ENCODE results near the gene TRMU.

TRMU gene

DNA sequence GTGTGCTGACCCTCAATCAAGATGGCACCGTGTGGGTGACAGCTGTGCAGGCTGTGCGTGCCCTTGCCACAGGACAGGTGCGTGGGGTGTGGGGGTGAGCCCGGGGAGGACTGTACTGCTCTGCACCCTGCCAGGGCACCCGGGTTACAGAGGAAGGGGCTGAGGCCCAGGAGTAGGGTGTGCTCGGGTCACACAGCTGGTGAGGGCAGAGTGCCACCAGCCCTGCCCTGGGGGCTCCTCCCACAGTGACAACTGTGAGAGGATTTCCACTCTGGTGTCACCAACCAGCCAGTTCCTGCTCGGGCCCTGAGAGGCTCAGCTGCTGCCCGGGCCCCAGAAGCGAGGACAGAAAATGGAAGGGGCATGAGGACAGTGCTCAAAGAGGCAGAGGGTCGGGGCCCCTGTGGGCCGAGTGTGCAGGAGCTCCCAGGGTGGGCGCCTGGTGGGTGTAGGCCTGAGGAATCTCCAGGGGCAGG lies 20.5 kb downstream of the TRMU start:
- DNase-seq (ENCODE audit: low read depth): no peak

DNA sequence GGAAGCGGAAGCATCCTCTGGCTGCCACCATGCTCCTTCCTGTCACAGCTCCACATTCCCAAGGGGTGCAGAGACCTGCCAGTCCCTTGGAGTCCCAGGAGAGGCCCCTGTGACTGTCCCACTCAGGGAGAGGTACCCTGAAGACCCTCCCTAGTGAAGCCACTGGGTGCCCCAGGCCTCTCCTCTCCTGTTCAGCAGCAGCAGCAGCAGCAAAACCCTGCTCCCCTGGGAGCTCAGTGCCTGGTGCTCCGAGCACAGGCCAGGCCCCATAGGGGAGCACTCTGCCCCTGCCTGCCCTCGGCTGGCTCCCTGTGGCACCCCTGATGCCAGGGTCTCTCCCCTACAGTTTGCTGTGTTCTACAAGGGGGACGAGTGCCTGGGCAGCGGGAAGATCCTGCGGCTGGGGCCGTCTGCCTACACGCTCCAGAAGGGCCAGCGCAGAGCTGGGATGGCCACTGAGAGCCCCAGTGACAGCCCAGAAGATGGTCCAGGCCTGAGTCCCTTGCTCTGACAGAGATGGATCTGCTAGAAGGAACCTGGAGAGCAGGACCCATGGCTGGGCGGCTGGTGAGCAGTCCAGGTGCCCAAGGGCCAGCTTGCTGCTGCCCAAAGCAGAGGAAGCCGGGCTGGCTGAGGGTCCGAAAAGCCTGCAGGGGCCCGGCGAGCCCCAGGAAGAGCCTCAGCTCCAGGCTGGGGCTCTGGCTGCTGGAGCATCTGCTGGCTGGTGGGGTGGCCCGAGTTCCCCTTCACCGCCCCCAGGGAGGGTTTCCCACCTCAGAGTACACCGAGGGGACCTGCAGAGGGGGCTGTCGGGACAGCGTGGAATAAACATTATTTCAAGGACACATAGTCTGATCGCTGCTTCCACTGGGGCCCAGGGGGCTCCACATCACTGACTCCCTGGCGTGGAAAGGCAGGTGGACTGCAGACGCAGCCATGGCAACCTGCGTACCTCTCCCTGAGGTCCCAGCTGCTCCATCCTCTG lies 21.3 kb downstream of the TRMU start:
- no peak for DNase-seq (ENCODE audit: low read depth)

DNA sequence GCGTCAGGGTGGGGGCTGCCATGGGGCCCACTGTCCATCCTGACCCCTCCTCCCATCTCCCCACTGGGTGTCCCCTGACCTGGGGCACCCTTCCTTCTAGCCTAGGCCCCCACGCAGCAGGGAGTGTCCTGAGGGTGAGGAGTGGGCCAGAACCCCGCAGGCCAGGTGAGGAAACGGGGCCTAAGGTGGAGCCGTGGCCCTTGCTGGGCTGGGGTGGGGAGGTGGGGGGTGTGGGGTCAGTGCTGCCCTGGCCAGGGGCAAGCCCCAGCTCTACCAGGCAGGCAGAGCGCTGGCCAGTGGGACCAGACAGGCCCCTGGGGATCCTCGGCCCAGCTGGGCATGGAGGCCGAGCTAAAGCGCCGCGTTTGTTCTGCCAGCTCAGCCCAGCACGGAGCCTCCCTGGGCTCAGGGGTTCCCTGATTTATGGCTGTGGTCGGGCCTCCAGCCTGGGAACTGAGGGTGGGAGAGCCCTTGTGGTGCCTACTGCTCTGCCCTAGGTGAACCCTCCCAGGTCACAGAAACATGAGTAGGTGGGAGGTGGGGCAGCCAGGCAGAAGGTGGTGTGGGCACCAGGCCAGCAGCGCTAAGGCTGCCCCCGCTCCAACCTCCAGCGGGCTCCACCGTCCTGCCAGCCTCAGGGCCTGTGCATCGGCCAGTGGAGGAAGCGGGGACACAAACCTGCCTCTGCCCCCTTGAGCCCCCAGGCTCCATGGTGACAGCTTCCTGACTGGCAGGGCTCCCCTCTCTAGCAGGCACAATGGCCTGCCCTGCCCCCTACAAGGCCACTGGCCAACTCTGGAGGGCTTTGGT lies 22.4 kb downstream of the TRMU start:
- no peak for DNase-seq (ENCODE audit: low read depth)

DNA sequence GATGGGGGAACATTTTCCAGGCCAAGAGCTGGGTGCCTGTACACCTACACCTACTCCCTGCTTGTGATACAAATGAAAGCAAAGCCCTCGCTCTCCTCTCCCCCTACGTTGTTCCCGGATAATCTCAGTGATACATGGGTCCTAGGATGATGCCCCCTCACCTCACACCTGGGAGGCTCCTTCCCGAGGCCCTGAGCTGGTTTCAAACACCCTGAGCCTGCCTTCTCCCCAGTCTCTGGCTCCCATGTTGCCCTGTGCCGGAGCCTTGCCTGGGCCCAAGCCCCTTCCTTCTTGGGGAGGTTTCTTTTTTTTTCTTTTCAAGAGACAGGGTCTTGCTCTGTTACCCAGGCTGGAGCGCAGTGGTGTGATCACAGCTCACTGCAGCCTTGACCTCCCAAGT lies 23.3 kb downstream of the TRMU start:
- DNase-seq (ENCODE audit: low read depth): no peak

DNA sequence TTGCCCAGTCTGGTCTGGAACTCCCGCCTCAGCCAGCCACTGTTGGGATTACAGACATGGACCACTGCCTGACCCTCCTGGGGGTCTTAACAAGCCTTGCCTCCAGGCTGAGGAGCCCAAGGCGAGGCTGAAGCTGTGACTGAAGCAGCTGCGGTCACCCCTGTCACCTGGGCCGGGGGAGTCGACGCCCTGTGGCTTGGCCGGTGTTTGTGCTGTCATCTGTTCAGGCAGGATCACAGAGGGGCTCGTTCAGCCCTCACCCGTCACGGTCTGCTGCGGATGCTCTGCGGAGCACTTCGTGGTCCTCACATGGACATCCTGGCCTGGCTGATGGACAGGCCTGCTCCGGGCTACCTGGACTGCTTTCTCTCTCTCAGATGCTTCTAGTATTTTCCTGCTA lies 23.8 kb downstream of the TRMU start:
- no peak for DNase-seq (ENCODE audit: low read depth)

DNA sequence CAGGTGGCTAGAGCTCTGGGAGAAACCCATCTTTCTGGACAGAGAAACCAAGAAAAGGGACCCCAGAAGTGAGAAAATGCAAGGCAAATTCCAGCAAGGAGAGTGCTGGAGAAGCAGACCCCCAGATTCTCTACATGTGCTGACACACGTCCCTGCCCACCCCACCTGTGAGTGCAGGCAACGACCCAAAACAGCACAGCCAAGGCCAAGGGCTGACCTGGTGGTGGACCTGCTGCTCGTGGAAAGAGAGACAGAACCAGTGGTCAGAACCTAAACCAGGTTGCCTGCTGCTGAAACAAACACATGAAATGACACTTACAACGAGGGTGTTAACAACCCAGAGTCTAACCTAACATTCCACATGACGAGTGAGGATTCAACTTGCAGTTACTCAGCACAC lies 24.6 kb downstream of the TRMU start:
- no peak for DNase-seq (ENCODE audit: low read depth)

DNA sequence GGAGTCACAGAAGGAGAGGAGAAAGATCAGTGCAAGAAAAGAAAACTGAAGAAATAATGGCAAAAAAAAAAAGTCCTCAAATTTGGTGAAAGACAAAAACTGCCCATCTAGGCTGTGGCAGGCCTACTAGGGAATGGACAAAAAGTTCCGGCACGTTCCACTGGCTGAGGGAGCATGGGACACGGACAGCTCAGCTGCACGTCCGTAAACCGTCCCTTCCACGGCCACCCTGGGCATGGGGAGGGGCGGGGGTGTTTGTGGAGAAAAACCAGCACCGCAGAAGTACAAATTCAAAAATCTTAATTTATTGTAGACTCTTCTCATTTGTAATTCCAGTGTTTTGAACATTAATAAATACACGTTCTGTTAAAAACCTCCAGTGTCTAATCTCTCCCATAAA lies 25.4 kb downstream of the TRMU start:
- DNase-seq (ENCODE audit: low read depth): no peak

DNA sequence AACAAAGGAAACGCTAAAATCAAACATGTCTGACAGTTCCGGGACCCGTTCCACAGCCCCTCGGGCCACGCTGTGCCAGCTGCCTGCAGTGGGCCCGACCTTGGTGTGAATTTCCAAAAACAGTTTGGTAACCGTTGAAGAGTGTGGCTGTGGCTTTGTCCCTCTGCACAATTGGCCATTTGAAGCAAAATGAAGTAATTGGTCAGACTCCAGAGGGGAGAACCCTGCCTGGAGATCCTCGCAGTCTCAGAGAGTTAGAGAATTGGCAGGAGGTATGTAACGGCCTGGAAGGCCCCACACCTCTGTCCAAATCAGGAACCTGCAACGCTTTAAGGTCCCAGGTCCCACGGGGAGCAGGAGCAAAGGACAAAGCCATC lies 26.3 kb downstream of the TRMU start:
- no peak for DNase-seq (ENCODE audit: low read depth)

DNA sequence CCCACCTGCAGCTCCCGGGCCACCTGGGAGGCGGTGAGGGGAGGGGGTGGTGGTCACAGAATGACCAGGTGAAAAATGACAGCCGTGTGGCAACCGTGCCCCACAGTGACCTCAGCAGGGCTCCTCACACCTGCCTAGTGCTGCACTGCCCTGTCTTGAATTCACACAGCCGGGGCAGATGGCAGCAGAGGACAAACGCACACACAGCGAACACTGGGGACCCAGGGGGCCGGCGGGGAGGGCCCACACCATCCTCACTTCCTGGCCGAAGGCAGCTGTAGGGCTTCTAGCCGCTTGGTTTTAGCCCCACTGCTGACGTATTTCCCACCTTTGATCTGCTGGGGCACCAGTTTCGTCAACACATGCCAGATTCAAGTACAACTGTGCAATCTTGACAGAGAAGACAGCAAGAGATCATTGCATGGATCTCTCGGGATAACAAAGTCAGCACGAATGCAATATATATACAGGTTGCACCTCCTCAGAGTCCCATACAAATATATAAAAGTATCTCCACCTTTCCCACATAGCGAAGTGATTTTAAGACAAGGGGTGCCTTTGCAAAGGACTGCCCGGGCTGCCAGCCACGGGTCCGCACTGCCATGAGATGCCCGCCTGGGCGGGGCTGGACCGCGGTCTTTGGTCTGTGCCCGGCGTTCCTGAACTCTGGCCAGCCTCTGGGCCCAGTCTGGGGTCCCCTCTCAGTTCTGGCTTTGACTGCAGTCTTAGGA lies 26.9 kb downstream of the TRMU start:
- DNase-seq (ENCODE audit: low read depth): no peak

DNA sequence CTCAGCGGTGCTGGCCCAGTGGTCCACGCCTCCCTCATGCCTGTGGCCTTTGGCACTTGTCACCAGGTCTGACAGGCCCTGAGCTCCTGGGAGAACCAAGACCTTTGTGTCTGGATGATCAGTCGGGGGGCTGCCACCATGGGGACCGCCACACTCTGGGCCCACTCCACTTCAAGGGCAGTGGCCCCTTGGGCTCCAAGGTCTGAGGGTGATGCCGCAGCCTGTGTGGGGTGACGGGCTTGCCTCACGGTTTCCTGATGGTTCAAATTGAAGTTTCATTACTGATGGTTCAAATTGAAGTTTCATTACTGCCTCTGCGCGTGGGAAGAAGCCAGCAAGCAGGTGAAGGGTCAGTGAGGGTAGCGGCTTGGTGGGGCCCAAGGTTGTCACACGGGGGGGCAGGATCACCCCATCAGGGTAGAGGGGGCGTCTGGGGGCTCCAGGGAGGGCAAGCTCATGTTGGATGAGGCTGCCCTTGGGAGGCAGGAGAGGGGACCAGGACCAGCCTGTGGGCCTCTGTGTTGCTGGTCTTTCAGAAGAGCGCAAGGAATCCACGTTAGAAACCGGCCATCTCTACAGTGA lies 27.5 kb downstream of the TRMU start:
- DNase-seq (ENCODE audit: low read depth): no peak

DNA sequence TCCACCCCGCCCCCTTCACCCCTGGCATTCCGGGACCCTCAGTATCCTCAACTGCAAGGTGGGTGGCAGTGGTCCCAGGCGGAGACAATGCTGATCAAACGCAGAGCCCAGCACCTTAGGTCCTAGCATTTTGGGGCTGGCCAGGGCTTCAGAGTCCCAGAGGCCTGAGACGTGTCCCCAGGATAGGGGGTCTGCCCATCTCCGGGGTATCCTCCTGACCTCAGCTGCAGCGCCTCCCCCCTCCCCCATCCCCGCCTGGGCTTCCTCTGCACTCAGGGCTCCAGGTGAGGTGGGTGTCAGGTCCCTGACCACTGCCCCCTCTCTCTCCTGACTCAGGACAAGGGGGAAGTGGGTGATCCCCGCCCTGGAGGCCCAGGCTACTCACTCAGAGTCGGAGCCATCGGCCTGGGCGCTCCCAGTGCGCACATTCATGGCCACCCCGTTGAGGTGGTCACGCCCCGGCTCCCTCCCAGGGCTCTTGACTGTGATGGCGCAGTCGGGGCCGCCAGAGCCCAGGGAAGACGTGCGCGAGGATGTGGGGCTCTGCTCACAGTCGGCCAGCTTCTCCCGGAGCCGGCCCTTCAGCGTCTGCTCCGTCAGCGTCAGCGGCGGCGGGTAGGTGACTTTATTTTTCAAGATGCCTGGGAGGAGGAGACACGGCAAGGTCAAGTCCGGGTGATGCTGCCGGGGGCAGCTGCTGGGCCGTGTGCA lies 28.3 kb downstream of the TRMU start:
- no peak for DNase-seq (ENCODE audit: low read depth)

DNA sequence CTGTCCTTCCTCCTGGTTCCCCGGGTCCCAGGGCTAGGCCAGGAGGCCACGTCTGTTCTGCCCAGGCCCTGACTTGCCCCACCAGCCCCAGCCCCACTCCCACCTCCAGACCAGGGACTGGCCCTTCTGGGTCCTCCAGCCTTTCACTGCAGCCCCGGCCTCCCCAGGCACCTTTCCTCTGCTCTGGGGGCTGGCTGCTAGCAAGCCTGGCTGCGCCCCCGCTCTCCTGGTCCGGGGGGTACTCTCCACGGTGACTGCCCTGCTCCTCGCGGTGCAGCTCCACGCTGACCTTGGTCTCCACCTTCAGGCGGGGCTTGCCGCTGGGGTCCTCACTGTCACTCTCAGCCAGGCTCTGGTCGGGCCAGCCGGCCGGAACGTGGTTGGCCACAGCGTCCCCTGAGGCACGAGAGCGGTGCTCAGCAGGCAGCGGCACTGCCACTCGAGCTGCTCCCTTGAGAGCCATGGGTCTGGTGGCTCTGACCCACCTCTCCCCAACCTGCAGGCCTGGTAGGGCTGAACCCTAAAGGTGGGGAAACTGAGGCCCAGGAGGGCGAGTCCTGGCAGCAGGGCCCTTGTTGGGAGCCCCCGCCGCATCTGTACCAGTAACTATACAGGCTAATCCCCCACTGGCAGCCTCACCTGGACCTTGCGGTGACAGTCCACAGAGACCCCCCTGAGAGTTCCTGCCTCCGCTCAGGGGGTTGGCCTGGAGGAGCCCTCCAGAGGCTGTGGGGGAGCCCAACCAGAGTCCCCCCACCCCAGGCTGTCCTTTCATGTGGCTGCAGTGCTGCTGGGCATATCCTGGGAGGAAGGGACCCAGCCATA lies 29.0 kb downstream of the TRMU start:
- no peak for DNase-seq (ENCODE audit: low read depth)

DNA sequence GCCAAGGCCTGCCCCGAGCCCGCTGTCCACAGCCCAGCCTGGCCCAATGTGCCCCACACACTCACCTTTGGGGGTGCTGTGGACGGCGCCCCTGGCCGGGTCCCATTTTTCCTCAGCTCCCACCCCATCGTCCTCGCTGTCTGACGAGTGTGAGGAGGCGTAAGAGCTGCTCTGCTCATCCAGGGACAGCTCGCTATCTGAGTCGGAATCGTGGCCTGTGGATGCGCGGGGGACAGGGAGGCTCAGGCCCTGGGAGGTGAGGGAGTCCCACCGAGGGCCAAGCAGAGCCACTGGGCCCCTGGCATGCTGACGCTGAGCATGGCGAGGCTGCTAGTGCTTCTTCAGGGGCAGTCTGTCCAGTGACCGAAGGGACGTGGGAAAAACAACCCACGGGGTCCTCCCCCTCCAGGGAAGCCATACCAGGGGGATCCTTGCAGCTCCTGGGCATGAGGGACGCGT lies 29.7 kb downstream of the TRMU start:
- DNase-seq (ENCODE audit: low read depth): no peak

DNA sequence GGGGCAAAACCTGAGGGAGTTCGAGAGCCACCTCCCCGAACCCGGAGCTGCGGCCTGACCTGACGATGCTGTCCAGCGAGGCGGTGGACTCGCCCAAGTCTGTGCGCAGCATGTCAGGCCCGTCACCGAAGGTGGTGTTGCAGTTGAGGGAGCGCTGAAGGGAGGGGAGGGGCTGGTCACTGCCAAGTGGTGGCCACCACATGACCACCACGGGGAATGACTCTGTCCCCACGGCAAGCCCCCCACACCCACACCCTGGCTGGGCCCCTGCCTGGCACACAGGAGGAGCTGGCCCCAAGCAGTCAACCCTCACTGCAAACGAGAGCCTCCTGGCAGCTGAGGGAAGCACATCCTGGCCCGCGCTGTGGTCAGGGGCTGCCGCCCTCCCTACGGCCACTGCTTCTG lies 30.8 kb downstream of the TRMU start:
- no peak for DNase-seq (ENCODE audit: low read depth)

DNA sequence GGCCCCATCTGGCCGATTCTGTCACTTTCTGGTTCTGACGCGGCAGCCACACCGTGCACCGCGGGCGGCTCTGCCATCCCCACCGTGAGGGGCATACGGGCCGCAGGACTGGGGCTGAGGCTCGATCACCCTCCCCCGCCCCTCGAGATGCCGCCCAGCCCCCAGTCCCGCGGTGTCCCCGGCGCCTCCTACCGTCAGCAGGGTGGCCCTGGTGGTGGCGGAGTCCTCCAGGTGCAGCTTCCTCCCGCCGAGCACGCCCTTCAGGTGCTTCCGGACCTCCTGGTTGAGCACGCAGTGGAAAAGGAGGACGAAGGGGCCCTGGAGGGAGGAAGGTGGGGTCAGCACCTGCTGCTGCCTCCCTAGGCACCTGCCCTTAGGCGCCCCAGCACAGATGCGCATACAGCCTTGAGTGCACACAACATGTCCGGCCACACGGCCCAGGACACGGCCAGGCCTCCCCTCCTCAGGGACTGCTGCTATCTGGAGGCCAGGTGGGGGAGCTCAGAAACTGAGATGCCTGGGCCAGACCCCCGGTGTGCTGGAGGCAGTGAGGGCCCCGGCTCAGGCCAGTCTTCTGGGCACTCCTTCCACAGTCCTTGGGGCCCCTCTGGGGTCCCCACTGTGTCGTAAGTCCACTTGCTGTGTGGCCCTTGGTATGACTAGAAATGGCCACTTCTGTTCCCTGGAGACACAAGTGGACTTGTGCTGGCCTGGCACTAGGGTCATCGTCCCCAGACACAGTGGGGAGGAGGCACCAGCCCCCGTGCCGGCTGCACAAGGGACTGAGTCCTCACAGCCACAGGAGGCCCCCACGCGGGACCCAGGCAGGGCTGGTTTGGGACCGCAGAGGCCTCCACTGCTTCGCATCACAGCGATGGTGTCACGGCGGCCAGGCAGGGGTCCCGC lies 31.5 kb downstream of the TRMU start:
- no peak for DNase-seq (ENCODE audit: low read depth)

DNA sequence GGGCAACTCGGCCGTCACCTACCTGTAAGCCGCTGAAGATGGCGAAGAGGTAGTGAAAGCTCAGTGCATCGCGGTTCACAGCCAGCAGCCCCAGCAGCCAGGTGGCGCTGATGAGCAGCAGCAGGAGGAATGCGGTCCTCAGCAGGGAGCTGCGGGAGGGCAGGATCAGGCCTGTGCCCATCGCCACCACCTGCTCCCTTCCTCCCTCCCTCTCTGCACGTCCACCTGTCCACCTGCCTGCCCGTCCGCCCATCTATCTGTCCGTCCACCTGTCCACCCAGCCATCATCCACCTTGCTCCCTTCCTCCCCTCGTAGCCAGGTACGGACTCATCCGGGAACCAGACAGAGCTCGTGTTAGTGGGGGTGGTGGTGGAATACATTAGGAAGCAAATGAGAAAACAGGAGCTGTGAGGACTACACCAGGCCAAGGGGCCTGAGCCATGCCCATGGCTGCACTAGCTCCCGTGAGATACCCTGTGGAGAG lies 32.2 kb downstream of the TRMU start:
- peak; percentile 43 for DNase-seq (ENCODE audit: low read depth)

DNA sequence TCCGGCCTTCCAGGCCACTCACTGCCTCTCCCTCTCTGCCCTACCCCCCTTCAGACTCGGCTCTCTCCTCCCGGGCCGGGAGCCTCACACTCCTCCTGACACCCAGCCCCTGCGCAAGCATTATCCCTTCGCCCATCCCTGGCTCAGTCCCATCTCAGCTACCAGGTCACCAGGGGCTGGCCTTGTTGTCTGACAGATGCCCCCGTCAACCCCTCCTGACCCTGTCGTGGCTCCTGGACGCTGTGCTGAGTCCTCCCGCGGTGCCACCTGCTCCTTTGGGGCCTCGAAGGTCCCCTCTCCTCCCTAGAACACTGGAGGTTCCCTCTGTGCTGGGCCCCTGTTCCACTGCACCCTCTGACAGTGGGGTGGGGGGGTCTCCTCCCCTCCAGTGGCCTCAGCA lies 32.9 kb downstream of the TRMU start:
- DNase-seq (ENCODE audit: low read depth): no peak

DNA sequence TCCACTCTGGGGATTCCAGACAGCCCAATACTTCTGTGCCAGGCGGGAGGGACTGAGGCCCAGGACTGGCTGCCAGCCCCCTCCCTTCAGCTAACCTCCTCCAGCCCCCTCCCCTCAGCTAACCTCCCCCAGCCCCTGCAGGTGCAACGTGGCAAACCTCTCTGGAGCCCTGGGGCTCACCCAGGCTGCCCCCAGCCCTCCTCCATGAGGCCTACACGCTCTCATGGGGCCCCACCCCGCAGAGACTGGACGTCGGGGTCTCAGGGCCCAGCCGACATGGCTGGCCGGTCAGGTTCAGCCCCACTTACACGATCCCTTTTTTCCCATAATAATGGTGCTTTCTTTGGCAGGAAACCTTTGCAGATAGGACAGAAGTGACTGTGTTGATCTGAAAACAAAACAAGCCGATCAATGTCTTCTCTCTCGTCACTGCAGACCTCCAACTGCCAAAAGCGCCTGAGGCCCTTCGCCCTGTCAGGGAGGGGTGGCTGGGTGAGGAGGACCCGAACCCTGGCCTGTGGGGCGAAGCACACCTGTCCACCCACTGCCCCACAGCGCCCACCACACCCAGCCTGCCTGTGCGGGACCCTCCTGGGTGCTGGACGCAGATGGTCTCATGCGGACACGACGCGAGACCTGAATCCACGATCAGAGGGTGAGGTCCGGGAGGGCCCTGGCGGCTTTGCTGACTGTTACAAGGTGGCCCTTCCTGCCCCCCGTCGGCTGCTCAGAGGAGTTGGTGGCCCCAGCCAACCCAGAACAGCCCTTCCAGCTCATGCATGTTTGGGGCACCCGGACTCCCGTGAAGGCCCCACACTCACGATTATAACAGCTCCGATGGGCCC lies 33.6 kb downstream of the TRMU start:
- no peak for DNase-seq (ENCODE audit: low read depth)

Data from T follicular helper cell (primary cell).